Measurements from ENCODE around the gene LAMB4.

Gene LAMB4

GRCh38 chr7:108078211-108078673 lies 51.9 kb downstream of the LAMB4 start:
- peak; percentile 40 for DNase-seq

- DNase-seq: no peak
These were observed 52.5 kb downstream of the LAMB4 start for GRCh38 chr7:108077709-108078108.

DNA sequence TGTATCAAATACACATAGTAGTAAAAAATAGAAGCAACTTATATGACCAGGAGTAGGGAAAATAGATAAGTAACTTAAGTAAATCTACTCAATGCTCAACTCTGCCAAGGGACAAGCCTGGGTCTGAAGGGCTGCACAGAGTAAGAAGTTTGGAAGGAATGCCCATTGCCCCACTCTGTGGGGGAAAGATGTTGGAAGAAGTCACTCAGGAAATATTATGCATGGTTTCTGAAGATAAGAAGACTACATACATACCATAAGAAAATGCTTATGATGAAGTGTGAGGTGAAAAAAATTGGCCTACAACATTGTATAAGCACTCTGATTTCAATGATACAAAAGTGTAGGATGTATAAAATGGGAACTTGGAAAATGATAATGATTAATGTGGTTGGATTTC lies 54.0 kb downstream of the LAMB4 start:
- no peak for DNase-seq

DNA sequence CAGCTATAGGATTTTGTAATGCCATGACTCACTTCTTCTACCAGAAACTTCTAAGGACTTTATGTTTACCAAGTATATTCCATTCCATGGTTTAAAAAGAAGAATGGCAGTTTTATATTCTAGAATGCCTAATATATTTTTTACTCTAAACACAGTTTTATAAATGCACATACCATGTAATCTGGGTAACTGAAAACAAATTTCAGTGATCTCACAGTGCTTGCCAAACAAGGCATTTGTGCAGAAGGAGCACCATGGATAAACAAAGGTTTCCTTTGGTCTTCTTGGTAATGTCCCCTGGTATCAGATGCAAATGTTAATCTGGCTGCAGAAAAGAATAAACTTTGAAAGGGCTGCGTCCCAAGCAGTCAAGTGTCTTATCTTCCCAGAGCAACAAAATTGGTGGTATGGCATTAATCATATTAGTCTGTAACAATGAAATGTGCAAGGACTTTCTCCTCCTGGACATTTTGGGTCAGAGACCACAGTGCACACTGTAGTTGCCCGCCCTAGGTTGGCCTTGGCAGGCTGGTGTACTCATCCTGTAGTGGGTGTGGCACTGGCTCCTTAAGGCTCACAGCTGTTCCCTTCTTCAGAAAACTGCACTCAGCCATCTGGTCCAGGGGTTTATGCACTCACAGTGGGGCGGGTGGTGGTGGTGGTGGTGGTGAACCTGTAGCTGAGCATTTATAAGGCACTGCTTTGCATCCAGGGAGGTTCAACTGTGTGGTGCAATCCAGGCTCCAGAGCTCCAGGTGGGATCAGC lies 56.7 kb downstream of the LAMB4 start:
- no peak for DNase-seq

DNA sequence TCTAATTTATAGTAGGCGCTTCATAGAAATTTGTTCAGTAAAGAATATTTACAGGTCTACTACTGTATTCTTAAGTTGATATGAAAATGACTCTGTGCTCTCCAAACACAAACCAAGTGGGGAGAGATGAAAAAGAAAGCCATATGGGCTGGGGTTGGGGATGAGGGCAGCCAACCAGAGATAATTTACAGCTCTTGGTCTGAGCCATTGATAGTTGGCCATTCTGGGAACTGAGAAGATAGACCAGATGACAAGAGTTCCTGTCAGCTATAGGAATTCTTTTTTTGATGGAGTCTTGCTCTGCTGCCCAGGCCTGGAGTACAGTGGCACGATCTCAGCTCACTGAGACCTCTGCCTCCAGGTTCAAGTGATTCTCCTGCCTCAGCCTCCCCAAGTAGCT lies 57.4 kb downstream of the LAMB4 start:
- no peak for DNase-seq

GRCh38 chr7:108072116-108072515 lies 58.0 kb downstream of the LAMB4 start:
- DNase-seq: no peak

- no peak for DNase-seq
These were observed 58.6 kb downstream of the LAMB4 start for GRCh38 chr7:108071551-108071950.

- no peak for DNase-seq
These were observed 60.5 kb downstream of the LAMB4 start for GRCh38 chr7:108069646-108070045.

GRCh38 chr7:108067844-108068243 lies 62.3 kb downstream of the LAMB4 start:
- DNase-seq: no peak

- no peak for DNase-seq
These were observed 63.7 kb downstream of the LAMB4 start for GRCh38 chr7:108066486-108066885.

DNA sequence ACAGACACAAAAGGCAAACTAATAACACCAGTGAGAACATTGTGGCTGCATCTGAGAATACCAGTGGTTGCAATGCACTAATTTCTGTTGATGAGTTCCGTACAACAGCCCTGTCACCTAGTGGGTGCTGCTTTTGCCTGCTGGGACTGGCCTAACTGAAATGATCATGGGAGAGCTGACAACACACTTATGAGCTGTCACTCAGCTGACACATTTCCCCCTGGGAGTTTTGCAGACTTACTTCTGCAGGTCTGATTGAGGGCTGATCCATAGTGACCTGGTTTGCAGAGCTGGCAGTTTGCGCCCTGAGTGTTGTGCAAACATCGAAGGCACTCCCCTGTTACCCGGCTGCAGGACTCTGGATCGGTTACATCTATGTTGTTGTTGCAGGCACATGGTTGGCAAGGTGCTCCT lies 66.6 kb downstream of the LAMB4 start:
- DNase-seq: no peak

DNA sequence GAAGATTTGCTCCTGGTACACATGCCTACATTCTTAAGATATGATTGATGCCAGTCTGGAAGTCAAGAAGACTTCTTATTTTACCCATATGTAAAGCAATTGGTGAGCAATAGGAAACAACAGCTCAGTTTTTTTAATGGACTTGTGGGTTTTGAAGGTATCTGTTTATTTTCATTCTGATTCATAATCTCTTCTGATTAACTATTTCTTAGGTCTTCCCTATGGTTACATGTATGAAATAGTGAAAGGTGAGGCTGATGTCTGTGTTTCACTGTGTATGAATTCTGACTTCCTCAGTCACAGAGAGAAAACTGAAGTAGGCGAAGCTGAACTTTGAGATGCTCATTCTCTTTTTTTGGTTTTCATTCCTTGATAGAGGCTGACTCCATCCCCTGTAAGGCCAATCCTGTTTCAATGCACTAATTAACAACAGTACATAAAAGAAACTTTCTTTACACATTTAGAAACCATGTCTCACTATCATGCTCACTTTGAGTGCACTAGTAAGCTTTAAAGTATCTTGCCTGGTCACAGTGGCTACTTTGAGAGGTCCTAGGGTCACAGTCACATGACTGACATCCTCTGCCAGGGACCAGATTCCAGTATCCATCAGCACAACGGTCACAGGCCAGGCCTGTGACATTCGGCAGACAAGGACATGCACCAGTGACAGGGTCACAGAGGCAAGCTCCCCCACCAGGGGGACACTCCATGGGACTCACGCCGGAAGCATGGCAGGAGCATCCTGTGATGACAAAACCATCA lies 67.7 kb downstream of the LAMB4 start:
- DNase-seq: no peak

- peak; percentile 41 for DNase-seq
These were observed 70.6 kb downstream of the LAMB4 start for GRCh38 chr7:108059526-108059925.

GRCh38 chr7:108057951-108058481 lies 72.1 kb downstream of the LAMB4 start:
- DNase-seq: peak; percentile 86

- DNase-seq: no peak
These were observed 74.5 kb downstream of the LAMB4 start for GRCh38 chr7:108055611-108056021.

- no peak for DNase-seq
These were observed 75.6 kb downstream of the LAMB4 start for GRCh38 chr7:108054537-108054936.

DNA sequence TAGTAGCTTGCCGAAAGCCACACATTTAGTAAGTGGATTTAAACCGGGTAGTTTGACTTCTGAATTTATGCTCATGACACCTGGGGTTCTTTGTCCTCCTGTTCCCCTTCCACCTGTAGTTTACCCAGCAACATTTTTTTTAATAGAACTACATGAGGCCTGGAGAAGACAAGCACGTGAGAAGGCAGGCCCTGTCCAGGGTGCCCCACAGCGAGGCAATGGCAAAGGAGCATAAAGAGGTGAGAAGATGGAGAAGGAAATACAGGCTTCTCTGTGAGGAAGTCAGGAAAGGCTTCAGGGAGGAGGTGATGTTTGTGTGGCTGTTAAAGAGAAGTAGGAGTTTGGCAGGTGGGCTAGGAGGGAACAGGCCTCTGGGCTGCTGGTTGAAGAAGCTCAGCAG lies 76.9 kb downstream of the LAMB4 start:
- DNase-seq: no peak

DNA sequence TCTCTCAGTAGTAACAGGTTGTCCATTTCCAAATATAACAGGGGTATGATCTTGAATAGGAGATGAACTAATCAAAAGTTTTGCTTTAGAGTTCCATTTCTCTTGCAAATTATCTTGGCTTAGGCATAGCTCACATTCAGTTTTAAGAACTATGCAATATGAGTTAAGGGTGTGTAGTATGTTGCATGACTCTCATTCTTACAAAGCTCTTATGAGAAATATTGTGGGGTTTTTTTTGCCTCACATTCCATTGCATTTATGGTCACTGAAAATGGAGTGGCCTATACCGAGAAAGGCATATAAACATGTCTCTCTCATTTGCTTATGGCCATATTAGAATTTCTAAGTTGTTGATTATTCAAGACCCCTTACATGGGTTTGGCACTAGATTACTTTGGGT lies 78.7 kb downstream of the LAMB4 start:
- DNase-seq: no peak

DNA sequence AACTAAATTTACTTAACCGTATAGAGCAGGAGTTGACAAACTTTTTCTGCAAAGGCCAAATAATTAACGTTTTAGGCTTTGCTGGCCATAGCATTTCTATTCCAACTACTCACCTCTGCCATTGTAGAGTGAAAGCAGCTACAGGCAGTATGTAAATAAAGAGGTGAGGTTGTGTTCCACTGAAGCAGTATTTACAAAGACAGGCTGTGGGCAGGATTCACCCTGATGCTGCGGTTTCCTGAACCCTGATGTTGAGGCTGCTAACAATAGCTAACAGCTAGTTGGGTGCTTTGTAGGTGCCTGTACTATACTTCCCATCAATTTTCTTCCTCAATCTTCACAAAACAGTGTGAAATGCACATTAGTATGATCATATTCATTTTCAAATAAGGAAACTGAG lies 80.2 kb downstream of the LAMB4 start:
- no peak for DNase-seq

GRCh38 chr7:108048422-108048821 lies 81.7 kb downstream of the LAMB4 start:
- DNase-seq: no peak

DNA sequence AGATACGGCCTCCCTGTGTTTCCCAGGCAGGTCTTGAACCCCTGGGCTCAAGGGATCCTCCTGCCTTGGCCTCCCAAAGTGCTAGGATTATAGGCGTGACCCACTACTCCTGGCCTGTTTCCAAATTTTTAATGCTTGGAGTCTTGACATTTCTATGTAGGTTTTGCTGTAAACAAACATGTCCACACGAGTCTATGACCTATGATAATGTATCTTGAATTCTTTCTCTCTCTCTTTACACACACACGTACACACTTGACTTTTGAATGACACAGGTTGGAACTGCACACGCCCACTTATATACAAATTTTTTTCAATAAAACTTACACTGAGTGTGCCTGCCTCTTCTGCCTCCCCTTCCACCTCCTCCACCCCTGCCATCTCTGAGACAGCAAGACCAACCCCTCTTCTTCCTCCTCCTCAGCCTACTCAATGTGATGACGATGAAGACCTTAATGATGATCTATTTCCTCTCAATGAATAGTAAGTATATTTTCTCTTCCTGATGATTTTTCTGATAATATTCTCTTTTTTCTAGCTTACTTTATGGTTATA lies 83.1 kb downstream of the LAMB4 start:
- no peak for DNase-seq

DNA sequence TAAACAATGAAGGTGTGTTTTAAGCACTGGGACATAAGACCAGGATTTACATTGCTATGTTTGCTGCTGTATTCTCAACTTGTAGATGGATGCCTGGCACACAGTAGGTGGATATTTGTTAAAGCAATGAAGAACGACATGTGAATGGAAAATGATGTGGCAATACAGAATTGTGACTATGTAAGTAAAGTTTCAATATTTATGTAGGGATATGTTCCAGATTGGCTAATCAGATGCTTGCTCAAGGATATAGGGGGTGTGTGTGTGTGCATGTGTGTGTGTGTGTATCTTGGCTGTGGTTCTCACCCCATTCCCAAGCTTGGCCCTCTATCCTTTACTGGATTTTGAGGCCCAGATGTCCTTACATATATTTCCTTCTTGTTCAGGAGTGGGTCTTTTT lies 84.5 kb downstream of the LAMB4 start:
- no peak for DNase-seq

- no peak for DNase-seq
These were observed 85.0 kb downstream of the LAMB4 start for GRCh38 chr7:108045154-108045553.

GRCh38 chr7:108044345-108044744 lies 85.8 kb downstream of the LAMB4 start:
- no peak for DNase-seq

All from right hindlimb (tissue), 1 donor.